ACC112 (cell line): ENCODE measurements around the gene RGS16.

ENCODE experiments used
- H2AFZ ChIP-seq: fragments of 200-600 bp; sonication (generic); one replicate; pipeline ENCODE4 v1.6.0; 2017; ENCODE audit warnings: antibody characterized with exemption, low read length; ENCODE audit not compliant: unreplicated experiment
- H3K27ac ChIP-seq: fragments of 200-600 bp; sonication (generic); 2 replicates; pipeline ENCODE4 v1.5.1; 2014; ENCODE audit warnings: low read depth, mild to moderate bottlenecking, antibody characterized with exemption, low read length, moderate library complexity
- H3K27me3 ChIP-seq: fragments of 200-600 bp; sonication (generic); 2 replicates; pipeline ENCODE4 v1.6.1; 2014; ENCODE audit warnings: mild to moderate bottlenecking, antibody characterized with exemption, low read length, moderate library complexity, mixed read lengths; ENCODE audit not compliant: insufficient read depth
- H3K36me3 ChIP-seq: fragments of 200-600 bp; sonication (generic); 2 replicates; pipeline ENCODE4 v1.6.1; 2016; ENCODE audit warnings: mild to moderate bottlenecking, antibody characterized with exemption, low read length, moderate library complexity, mixed read lengths; ENCODE audit not compliant: insufficient read depth
- H3K4me1 ChIP-seq: fragments of 200-600 bp; sonication (generic); one replicate; pipeline ENCODE4 v1.6.1; 2016; ENCODE audit warnings: low read length, mixed read lengths; ENCODE audit not compliant: insufficient read depth, unreplicated experiment, control insufficient read depth
- H3K4me3 ChIP-seq: fragments of 200-600 bp; sonication (generic); 2 replicates; pipeline ENCODE4 v1.5.1; 2014; ENCODE audit warnings: mild to moderate bottlenecking, low read depth, low read length
- H3K79me2 ChIP-seq: fragments of 200-600 bp; sonication (generic); one replicate; pipeline ENCODE4 v1.6.0; 2016; ENCODE audit warnings: low read length; ENCODE audit not compliant: control insufficient read depth, unreplicated experiment, insufficient read depth

Gene RGS16

GRCh38 chr1:182561456-182561855, 42.7 kb downstream of the RGS16 start:
- Histone ChIP-seq H3K4me3 (no peak overlapping the region), H3K36me3 (no peaks in the 10 kb centered on the region), H3K27ac (no peak overlapping the region), H3K79me2 (no peaks in the 10 kb centered on the region), H3K27me3 (peaks cover 9% of the 10 kb centered on the region; the same call in 1 of the 2 replicates), H3K4me1 (no peaks in the 10 kb centered on the region), H2AFZ (no peak overlapping the region)

- H3K4me1 ChIP-seq: no peaks in the 10 kb centered on the region
- no peak overlapping the region for H2AFZ ChIP-seq
- no peak overlapping the region for H3K27ac ChIP-seq
- no peak overlapping the region for H3K4me3 ChIP-seq
- peaks cover 9% of the 10 kb centered on the region; the same call in 1 of the 2 replicates for H3K27me3 ChIP-seq
- no peaks in the 10 kb centered on the region for H3K79me2 ChIP-seq
- H3K36me3 ChIP-seq: no peaks in the 10 kb centered on the region
Measured at GRCh38 chr1:182560392-182560984, 43.7 kb downstream of the RGS16 start.

DNA sequence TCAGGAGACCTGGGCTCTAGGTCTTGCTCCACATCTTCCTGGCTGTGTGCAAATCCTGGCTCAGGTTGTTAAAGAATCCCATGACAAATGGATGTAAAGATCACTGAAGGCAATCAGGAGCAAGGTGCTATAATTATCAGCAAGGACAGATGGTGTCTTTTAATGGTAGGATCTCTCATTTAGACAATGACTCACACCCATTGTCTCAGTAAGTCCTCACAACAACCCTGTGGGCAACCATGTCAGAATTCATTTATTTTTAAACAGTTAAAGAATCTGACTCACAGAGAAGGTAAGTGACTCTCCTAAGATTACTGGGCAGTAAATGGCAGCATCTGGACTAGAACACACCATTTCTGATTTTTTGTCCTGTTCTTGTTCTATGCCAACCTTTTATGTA, 47.9 kb downstream of the RGS16 start:
- H3K79me2 ChIP-seq: no peaks in the 10 kb centered on the region
- H3K36me3 ChIP-seq: no peaks in the 10 kb centered on the region
- H3K27me3 ChIP-seq: peaks cover 3% of the 10 kb centered on the region; the same call in 1 of the 2 replicates
- no peak overlapping the region for H3K4me3 ChIP-seq
- no peaks in the 10 kb centered on the region for H3K4me1 ChIP-seq
- no peak overlapping the region for H2AFZ ChIP-seq
- H3K27ac ChIP-seq: no peak overlapping the region

- H3K27ac ChIP-seq: no peak overlapping the region
- H3K27me3 ChIP-seq: no peaks in the 10 kb centered on the region
- no peaks in the 10 kb centered on the region for H3K79me2 ChIP-seq
- H2AFZ ChIP-seq: no peak overlapping the region
- H3K36me3 ChIP-seq: no peaks in the 10 kb centered on the region
- no peak overlapping the region for H3K4me3 ChIP-seq
- no peaks in the 10 kb centered on the region for H3K4me1 ChIP-seq
Measured at GRCh38 chr1:182555493-182555892, 48.7 kb downstream of the RGS16 start.

GRCh38 chr1:182552527-182552926, 51.7 kb downstream of the RGS16 start:
- no peak overlapping the region for H3K4me3 ChIP-seq
- no peaks in the 10 kb centered on the region for H3K79me2 ChIP-seq
- no peaks in the 10 kb centered on the region for H3K27me3 ChIP-seq
- H3K4me1 ChIP-seq: no peaks in the 10 kb centered on the region
- no peak overlapping the region for H2AFZ ChIP-seq
- no peaks in the 10 kb centered on the region for H3K36me3 ChIP-seq
- H3K27ac ChIP-seq: no peak overlapping the region

DNA sequence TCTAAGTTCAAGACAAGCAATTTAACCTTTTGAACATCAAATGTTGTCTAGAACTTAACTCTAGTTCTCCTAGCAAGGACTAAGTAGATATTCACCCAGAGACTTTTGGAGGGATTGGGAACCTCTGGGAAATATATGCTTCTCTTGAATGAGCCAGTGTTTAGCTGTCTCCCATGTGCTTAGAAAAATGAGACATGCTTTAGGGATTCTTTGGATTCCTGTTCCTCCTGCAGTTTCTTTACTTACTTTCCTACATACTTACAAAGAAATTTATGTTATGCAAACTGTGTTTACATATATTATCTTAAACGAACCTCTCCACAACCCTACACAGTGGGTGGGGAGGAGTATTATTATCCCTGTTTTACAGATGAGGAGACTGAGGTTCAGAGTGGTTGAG, 54.4 kb downstream of the RGS16 start:
- Histone ChIP-seq H3K36me3 (no peaks in the 10 kb centered on the region), H3K79me2 (no peaks in the 10 kb centered on the region), H3K4me1 (no peaks in the 10 kb centered on the region), H3K27me3 (no peaks in the 10 kb centered on the region), H3K4me3 (no peak overlapping the region), H2AFZ (no peak overlapping the region), H3K27ac (no peak overlapping the region)

DNA sequence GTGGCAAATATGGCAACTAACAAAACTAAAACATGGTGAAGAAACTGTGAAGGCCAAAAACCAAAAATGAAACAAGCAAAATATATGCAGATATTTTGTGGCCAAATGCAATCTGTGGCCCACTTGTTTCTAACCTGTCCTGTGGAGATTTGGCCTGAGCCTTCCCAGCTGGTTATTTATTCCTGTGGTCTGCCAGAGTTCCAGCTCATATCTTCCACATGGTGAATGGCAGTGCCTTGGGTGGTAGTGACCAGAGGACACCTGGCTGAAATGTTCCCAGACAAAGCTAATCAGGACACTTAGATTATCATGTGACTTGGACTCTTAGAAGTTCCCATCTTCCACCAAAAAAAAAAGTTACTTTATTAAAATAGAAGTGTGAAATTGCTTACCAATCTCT, 54.8 kb downstream of the RGS16 start:
- no peaks in the 10 kb centered on the region for H3K4me1 ChIP-seq
- peaks cover under 1% of the 10 kb centered on the region; the same call in 1 of the 2 replicates for H3K27me3 ChIP-seq
- H3K79me2 ChIP-seq: no peaks in the 10 kb centered on the region
- no peak overlapping the region for H2AFZ ChIP-seq
- H3K36me3 ChIP-seq: no peaks in the 10 kb centered on the region
- H3K27ac ChIP-seq: no peak overlapping the region
- H3K4me3 ChIP-seq: no peak overlapping the region
